ENCODE results near the gene SLC35B4.

SLC35B4 gene

GRCh38 chr7:134289423-134289822, 27.3 kb downstream of the SLC35B4 start:
- DNase-seq: no peak

- no peak for DNase-seq
Measured at GRCh38 chr7:134287916-134288659, 28.6 kb downstream of the SLC35B4 start.

GRCh38 chr7:134284952-134285351, 31.8 kb downstream of the SLC35B4 start:
- no peak for DNase-seq

- DNase-seq: no peak
Measured at GRCh38 chr7:134284011-134284410, 32.7 kb downstream of the SLC35B4 start.

GRCh38 chr7:134280508-134280907, 36.2 kb downstream of the SLC35B4 start:
- DNase-seq: no peak

- no peak for DNase-seq
Measured at GRCh38 chr7:134279898-134280297, 36.8 kb downstream of the SLC35B4 start.

- no peak for DNase-seq
Measured at GRCh38 chr7:134279336-134279735, 37.4 kb downstream of the SLC35B4 start.

GRCh38 chr7:134278502-134279153, 38.1 kb downstream of the SLC35B4 start:
- DNase-seq: no peak

- DNase-seq: no peak
Measured at GRCh38 chr7:134276951-134277350, 39.8 kb downstream of the SLC35B4 start.

- no peak for DNase-seq
Measured at GRCh38 chr7:134262322-134262721, 54.4 kb downstream of the SLC35B4 start.

- DNase-seq: no peak
Measured at GRCh38 chr7:134255814-134256213, 60.9 kb downstream of the SLC35B4 start.

GRCh38 chr7:134254311-134254710, 62.4 kb downstream of the SLC35B4 start:
- no peak for DNase-seq

GRCh38 chr7:134248196-134248595, 68.5 kb downstream of the SLC35B4 start:
- DNase-seq: no peak

- no peak for DNase-seq
Measured at GRCh38 chr7:134246761-134247160, 70.0 kb downstream of the SLC35B4 start.

- no peak for DNase-seq
Measured at GRCh38 chr7:134246347-134246746, 70.4 kb downstream of the SLC35B4 start.

- no peak for DNase-seq
Measured at GRCh38 chr7:134245253-134245652, 71.5 kb downstream of the SLC35B4 start.
